LoVo (cell line): ENCODE results near the gene RPS23.

Source experiments
- DNase-seq: peaks from one replicate; pipeline ENCODE4 v3.0.0-alpha.2; 2016; ENCODE audit warnings: low spot score

RPS23 gene

GRCh38 chr5:82277987-82278710 lies at the start of gene RPS23:
Gene RPS23 (minus strand): TSS chr5:82278354. CDS start chr5:82278323, 31 bp downstream.
- DNase-seq = peak; percentile 95

DNA sequence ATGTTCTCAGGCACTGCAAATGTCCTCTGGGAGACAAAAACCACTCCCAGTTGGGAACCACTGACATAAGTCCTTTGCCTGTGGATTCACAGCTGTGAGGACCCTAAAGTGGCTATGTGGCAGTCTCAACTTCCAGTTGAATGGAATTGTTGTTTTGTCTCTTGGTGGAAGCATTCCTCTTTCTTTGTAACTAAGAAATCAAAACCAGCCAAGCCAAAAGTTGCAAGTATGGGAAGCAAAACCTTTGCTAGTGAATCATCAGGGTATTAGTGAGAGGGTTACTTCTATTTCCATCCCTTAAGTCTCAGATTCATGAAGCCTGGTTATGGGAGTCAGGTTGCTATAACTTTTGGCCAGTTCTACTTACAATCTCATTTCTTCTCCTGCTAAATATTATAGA lies 49.8 kb upstream of the RPS23 start:
- no peak for DNase-seq

DNA sequence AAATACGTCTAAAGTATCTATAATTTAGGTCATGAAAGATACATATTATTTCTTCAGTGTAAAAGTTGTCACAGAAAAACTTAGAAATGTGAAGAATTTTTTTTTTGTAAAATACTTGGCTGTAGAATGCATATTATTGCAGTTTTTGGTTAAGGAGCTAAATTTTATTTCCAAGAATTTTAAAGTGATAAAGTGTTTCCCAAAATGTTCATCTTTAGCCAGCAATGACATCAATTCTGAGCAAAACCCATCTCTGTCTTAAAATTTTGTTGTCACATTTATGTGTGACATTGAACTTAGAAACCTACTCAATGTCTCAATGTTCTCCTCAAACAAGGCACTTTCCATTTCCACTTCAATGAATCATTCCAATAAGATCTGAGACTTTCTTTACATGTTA lies 47.8 kb upstream of the RPS23 start:
- no peak for DNase-seq

DNA sequence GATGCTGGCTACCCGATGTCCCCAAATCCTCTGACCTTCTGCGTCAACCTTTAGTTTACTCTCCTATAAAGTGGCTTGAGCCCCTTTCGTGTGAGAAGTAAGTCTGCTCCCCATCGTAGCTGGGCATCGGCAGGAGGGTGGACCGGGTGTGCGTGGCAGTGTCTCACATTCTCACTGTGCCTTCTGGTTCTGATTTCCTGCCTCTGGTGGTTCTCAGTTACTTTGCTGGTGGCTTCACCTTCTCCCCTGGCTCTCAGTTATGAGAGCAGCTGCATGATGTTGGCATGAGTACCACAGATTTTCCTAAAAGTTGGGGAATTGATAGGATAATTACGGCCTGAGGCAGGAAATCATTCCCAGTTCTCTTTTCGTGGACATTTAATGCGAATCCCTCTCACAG lies 47.0 kb upstream of the RPS23 start:
- no peak for DNase-seq

- DNase-seq = no peak
These were observed 42.8 kb upstream of the RPS23 start for GRCh38 chr5:82320966-82321365.

DNA sequence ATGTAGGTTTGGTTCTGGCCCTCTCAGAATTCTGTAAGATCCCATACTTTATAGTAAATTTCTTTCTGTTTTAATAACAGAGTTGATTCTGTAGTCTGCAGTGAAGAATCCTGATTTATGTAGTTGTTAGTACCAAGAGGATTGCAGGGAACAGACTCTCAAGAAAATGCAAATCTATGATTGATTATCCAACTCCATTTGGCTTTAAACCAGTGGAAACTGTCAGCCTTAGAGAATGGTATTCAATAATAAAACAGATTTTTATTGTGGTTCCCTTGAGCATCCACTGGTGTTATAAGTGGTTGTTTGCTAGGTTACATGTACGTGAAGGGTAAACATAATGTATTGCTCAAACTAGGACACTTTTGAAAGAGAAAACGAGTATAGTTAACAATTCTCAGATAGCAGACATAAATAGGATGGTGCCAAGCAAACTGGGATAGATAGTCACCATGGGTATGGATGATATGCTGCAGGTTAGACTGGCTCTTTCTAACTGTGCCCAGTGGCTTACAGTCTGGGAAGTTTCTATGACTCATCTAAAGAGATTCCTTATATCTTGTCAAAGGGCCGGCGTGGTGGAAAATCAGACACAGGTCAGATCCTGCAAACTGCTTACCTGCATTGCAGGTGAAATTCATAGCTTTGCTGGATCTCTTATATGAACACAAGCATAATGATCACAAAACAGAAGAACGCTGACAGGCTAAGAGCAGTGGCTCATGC lies 41.7 kb upstream of the RPS23 start:
- no peak for DNase-seq

DNA sequence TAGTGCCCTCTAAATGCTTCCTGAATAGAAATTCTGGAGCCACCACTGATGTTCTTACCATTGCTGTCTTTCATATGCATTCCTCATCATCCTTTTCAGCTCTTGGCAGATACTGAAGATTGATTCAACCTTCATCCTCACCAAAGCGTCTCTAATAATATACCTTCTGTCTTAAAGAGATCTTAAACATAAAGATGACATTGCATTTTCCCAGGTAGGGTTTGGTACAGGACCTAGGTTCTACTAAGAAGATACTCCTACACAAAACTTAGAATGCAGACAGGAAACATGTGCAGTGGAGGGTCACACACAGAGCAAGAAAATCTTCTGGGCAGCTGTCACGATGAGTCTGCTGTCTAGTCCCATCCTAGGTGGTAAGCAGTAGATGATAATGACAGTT lies 41.0 kb upstream of the RPS23 start:
- no peak for DNase-seq

GRCh38 chr5:82314964-82315758 lies 37.0 kb upstream of the RPS23 start:
- DNase-seq = no peak

DNA sequence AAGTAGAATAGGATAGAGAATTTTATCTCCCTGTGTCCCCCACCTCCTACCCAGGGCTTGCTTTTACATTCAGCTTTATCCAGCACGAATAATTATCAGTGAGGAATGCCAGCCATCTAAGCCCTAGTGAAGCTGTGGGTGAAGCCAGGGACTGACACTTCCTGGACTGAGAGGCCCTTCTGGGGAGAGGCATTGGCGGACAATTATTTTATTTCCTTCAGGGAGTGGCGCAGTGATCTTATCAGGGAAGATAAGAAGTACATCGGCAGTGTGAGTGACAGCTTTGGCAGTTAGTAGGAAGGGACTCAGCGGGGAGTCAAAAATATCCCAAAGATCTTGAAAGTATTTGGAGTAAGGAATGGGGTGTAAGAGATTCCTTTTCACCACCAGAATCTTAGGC lies 34.9 kb upstream of the RPS23 start:
- peak; percentile 77 for DNase-seq

- DNase-seq = peak; percentile 66
These were observed 34.3 kb upstream of the RPS23 start for GRCh38 chr5:82312373-82312856.

DNA sequence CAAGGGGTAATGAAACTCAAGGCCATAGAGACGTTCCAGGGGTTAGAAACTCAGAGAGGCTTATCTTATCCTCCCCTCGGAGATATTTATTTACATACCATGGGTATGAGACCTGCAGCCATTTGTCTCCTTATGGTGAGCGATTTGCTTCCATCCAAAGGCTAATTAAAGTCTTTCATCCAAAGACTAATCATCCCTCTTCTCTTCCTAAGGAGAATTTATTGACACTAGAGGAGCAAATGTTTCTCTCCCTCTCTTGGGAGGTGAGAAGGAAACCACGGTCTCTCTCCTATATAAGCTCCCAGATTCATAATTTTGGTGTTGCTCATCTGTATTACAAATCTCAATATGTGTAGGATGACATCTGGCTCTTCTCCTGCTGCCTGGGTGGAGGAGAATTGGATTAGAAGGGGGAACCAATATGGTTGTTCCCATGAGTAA lies 31.0 kb upstream of the RPS23 start:
- no peak for DNase-seq

DNA sequence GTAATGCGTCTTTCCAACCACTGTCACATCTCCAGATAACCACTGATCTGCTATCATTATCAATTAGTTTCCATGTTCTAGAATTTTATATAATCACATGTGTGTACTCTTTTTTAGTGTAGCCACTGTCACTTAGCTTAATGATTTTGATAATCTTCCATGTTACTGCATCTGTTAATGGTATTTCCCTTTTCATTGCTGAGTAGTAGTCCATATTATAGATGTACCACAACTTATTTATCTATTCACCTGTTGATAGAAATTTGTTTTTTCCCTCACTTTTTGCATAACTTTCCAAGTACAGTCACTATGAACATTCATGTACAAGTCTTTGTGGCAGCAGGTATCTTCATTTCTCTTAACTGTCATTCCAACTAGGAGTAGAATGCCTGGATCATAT lies 30.3 kb upstream of the RPS23 start:
- DNase-seq = no peak

DNA sequence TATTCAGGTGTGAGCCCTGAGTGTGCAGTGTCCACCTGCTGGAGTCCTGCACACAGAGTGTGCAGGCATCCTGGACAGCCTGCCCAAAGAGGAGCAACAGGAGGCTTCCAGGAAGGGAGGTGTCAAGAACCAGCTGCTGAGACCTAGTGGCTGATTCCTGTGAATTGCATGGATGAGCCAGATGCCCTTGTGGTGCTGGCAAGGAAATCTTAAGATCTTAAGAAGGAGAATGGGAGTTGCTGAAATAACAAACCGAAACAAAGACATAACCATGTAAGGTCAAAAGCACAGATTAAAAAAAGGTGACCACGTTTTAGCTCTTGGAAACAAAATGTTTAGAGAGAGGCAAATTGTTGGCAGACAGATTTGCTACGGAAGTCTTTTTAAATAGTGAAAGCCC lies 29.3 kb upstream of the RPS23 start:
- no peak for DNase-seq

DNA sequence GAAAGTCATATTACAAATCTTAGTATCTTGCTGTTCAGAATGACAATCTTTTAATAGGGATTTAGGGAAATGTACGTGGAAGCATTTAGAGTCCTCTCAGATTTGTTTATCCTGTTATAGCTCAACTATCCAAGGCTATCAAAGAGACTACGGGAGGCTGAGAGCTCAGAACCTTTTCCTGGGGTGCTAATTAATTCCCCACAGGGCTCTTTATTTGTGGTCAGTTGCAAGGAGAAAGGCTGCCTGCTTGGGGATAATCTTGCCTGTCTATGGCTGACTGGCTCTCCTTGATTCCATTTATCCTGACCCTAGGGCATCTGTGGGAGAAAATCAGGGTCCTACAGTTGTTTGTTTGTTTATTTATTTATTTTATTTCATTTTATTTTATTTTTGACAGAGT lies 28.0 kb upstream of the RPS23 start:
- DNase-seq = no peak

DNA sequence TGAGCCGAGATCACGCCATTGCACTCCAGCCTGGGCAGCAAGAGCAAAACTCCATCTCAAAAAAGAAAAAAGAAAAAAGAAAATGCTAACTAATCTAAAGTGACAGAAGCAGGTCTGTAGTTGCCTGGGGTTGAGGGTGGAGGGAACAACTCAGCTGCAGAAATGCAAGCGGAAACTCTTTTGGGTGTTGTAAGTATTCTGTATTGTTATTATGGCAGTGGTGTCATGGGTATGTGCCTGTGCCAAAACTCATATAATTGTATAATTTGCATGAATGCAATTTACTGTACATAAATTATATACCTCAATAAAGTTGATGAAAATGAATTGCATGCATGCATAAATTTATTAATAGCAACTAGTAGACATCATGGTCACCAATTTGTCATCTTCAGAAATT lies 23.0 kb upstream of the RPS23 start:
- no peak for DNase-seq

DNA sequence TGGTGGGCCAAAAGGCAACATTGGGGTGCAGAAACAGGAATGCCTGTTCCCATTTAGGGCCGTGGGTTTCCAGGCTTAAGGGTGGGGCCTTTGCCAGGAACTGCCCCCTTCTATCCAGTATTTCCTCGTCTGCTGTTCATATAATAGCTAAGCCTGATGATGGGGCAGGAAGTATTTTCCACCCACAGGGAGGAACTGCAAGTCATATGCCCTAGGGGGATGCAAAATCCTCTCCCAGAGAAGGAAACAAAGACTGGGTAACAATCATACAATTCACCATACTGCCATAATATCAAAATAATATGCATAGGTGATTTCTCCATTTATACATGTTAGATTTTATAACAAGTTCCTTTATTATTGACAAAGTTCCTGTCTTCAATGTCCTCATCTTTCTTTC lies 20.5 kb upstream of the RPS23 start:
- DNase-seq = no peak

- no peak for DNase-seq
These were observed 19.6 kb upstream of the RPS23 start for GRCh38 chr5:82297711-82298110.

- DNase-seq = no peak
These were observed 18.8 kb upstream of the RPS23 start for GRCh38 chr5:82296929-82297328.

DNA sequence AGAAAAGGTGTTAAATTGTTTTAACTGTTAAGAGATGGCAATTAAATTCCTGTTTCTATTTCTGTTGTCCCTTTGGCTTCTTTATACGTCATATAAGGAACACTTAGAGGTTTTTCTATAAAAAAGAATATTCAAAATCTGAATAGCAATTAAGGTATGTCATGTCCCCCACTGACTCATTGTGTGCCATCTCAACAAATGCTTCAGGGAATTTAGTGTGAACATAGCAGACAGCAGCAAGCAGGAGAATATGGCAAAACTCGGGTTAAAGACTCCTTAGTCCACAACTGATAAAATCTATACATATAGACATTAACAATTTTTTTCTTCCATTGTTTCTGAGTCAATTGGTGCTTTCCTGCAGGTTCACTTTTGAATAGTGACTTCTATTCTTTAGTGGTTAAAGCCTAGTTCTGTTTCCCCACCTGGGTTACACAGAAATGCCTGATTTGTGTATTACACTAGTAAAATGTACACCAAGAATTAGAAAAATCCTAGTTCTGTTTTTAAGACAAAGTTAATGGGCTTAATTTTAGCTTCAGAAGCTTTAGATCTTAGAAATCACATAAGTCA lies 17.9 kb upstream of the RPS23 start:
- no peak for DNase-seq

- no peak for DNase-seq
These were observed 17.0 kb upstream of the RPS23 start for GRCh38 chr5:82295144-82295543.

DNA sequence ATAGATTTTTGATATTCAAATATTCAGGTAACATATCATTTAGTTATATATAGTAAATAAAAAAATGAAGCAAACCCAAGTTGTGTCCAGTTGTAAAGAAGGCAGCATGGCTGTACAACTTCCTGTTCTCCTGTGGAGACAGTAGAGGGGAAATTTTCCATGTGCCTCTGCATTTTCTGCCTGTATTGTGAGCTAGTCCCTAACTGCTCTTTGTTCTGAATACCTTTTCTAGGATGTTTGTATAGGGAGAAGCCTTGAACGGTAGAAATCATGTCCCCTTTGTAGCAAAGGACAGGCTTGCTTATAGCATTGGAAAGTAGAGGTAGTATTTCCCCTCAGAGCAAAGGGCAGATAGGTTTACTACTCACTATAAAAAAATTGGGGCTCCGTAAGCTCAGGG lies 13.3 kb upstream of the RPS23 start:
- DNase-seq = no peak

DNA sequence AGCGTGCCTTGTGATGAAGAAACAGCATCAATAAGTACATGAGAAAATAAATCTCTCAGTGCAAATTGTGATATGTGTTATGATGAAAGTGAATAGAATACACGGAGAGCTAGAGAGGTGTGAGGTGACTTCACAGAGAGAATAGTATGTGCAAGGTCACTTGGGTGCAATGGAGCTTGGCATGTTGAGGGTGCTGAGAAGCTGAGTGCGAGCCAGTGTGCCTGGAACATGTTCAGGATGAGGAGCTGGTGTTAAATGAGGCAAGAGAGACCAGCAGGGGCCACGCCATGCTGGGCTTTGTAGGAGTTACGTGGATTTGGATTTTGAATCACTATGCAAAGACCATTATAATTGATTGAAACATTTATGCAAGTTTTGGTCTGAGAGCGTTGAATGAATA lies 12.8 kb upstream of the RPS23 start:
- no peak for DNase-seq
